Sigmoid colon (tissue), 4 donors: ENCODE results near the gene ZNG1A.
"Not testable (repeated sequence)": the region's sequence is repeated elsewhere in the genome, so short reads cannot be mapped to it uniquely, and the experiment has no call there.

ENCODE experiments used
- CTCF ChIP-seq, 4 experiments: fragments of 450-650 bp in 3 of 4; fragments of 200-600 bp in 1 of 4; IDR thresholded peaks; one replicate each; pipeline ENCODE4 v1.5.1; 2016 to 2019; ENCODE audit warnings: antibody characterized with exemption in 4 of 4, mild to moderate bottlenecking in 3 of 4, moderate library complexity in 2 of 4
- EP300 ChIP-seq, 4 donors: sonication (generic); formaldehyde crosslinking; IDR thresholded peaks; one replicate each; pipeline ENCODE4 v1.6.1; 2017; ENCODE audit warnings: antibody characterized with exemption in 4 of 4
- POLR2A ChIP-seq, 2 donors: fragments of 450-650 bp; IDR thresholded peaks; one replicate each; pipeline ENCODE4 v1.6.1; 2016; ENCODE audit warnings: antibody characterized with exemption in 2 of 2, mild to moderate bottlenecking in 2 of 2, moderate library complexity in 2 of 2
- POLR2AphosphoS5 ChIP-seq, 4 donors: sonication (generic); formaldehyde crosslinking; IDR thresholded peaks; one replicate each; pipeline ENCODE4 v1.6.1; 2017; ENCODE audit warnings: antibody characterized with exemption in 4 of 4

- not testable (repeated sequence) for TF ChIP-seq CTCF, EP300, POLR2A, POLR2AphosphoS5 (IDR thresholded peaks at IDR 0.05)
Measured at GRCh38 chr9:90851-91250, 88.0 kb downstream of the ZNG1A start.
